Measurements from ENCODE around the gene SH3RF1.

GRCh38 chr4:169098969-169099690 lies 171.6 kb downstream of the SH3RF1 start:
- no peak for TF ChIP-seq CTCF (IDR thresholded peaks at IDR 0.05)
- TF ChIP-seq POLR2A (IDR thresholded peaks at IDR 0.05): no peak

Data from body of pancreas (tissue), 4 donors.